ENCODE data around the gene KIF26A.
"Not testable (repeated sequence)": the region's sequence is repeated elsewhere in the genome, so short reads cannot be mapped to it uniquely, and the experiment has no call there.

Gene KIF26A

DNA sequence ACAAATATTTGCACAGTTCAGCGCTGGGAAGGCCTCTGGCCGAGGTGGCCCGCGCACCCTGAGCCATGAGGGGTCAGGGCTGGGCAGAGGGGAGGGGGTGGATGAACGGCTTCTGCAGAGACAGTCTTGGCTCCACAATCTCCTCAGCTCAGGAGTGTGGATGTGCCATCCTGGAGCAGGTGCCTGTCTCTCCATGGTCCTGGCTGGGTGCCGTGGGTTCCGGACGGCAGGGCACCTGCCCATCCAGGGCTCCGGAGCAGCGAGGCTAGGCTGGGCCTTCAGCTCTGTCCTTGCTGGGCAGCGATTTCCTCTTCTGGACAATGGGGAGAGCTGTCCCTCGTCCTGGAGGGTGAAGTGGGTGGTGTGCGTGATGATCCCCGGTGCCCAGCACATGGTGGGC lies 55.6 kb downstream of the KIF26A start:
- no peak for DNase-seq (ENCODE audit: low spot score)

DNA sequence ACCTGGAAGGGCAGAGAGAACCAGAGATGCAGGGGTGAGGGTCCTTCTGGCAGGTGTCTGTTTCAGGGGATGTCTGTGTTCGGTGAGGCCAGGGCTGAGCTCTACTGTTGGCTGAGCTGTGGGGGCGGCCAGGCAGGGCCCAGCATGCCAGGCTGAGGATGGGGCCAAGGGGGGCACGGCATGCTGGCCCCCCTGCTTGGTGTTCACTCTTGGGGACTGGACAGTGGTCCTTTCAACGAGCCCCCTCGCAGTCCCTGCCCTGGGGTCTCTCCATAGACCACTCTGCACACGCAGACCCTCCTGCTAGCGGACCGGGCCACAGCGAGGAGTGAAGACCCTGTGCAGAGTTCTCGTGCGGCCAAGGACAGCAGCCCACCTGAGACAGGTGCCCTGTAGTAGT lies 56.3 kb downstream of the KIF26A start:
- DNase-seq (ENCODE audit: low spot score), result no peak

DNA sequence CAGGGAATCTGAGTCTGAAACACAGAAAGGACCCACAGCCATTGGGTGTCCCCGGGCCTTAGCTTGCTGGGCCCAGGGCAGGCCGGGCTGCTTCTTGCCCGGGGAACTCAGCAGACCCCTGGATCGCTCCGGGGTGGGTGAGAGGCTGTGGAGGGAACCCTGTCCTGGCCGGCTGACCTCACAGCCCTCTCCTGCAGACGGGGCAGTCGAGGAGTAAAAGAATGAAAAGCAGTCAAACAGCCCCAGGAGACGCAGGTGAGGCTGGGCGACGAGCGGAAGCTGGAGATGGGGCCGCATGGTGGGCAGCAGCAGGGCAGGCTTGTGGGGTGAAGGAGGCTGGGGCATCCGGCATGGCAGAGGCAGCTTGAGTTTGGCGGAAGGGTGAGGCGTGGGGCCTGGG lies 57.0 kb downstream of the KIF26A start:
- DNase-seq (ENCODE audit: low spot score), result no peak

DNA sequence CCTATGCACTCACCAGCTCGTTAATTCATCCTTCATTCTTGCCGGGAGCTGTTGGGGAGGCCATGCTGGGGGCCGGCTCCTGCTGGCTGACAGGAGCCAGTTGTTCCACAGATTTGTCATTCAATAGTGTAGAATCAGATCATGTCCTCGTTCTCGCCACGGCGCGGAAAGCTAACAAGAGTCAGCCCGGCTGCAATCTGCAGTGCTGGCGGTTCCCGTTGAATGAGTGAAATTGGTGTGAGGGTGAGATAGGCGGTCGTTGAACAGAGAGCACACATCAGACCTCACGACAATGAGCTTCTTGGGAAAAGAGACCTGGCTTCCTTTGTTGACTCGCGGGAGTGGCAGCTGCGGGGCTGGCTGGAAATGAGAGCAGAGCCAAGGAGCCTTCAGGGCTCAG lies 57.5 kb downstream of the KIF26A start:
- DNase-seq (ENCODE audit: low spot score), result no peak

DNA sequence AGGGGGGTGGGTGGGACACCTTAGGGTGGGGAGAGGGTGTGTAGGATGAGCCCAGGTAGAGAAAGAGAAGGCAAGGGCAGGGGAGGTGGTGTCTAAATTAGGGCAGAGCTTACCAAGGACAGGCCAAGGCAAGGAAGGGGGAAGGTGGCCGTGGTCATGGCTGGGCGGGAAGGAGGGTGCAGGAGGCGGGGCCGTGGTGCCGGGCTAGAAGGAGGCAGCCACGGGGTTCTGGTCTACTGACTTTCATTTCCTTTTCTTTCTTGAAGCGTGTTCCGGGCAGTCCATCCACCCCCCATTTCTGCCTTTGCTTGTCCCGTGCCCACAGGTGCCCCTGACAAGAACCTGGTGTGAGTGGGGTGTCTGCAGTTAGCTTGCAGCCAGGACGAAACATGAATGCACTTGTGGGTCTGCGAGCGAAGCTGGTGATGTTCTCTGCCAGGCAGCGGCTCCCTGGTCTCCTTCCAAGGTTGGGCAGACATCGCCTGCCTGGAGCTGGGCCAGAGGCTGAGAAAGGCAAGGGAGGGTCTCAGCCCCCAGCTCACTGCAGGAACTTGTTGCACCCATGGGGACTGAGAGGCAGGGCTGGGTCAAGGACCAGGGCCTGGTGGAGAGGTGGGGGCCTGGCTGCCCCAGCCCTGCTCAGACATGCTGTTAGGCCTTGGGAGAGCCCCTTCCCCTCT lies 58.2 kb downstream of the KIF26A start:
- no peak for DNase-seq (ENCODE audit: low spot score)

DNA sequence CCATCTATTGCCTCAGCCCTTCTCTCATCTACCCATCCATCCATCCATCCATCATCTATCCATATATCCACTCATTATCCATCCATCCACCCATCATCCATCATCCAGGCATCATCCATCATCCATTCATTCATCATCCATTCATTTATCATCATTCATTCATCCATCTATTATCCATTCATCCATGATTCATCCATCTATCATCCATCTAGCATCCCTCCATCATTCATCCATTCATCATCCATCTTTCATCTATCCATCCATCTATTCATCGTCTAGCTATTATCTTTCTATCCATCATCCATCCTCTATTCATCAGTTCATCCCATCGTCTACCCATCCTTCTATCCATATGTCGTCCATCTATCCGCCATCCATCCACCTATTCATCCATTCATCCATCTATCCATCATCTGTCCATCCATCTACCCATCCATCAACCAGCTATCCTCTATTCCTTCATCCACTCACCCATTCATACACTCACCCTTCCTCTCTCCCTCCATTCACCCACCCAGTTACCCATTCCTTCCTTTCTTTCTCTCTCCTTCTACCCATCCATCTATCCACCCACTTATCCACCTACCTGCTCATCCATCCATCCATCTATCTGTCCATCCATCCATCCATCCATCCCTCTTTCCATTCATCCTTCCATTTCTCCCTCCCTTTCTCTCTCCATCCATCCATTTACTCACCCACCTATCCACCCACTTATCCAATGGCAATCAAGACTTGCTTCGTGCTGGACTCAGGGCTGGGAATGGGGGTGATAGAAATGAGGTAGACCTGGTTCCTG lies 59.3 kb downstream of the KIF26A start:
- no peak for DNase-seq (ENCODE audit: low spot score)

DNA sequence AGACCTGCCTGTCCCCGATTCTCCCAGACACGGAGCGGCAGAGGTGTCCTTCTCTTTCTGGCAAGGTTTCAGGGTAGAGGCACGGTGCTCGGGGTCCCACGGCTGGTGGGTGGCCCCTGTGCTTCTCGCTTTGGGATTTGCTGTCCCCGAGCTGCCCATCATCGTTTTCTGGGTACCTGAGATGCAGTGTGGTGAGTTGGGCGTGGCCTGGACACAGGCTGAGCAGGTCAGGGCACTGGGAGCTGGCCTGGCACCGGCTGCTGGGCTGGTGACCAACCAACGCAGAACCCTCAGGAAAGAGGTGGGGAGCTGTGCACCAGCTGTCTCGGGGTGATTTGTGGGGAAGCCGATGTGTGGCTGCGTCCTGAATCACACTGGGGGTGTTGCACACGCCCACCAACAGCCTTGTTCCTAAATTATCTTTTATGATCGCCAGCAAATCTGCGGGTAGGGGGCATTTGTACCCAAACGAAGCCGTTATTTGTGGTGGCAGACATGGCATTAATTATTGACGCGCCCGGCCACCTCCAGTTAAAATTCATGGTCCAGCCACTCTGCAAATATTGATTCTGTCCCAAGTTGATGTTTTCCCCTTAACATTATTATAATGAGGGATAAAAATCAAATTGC lies 61.0 kb downstream of the KIF26A start:
- no peak for DNase-seq (ENCODE audit: low spot score)

DNA sequence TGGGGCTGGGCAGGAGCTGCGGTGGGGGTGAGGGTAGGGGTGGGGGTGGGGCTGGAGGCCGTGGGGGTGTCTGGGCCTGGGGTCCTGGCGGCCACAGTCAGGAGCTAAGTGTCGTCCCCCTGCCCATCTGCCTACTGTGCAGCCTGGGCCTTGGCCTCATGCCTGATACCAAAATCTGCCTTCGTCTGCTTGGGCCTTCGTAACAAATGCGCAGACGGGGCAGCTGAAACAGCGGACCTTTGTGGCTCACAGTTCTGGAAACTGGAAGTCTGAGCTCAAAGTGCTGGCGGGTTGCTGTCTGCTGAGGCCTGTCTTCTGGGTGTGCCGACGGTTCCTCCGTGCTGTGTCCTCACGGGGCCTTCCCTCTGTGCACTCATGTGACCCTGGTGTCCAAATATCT lies 61.7 kb downstream of the KIF26A start:
- DNase-seq (ENCODE audit: low spot score), result no peak

DNA sequence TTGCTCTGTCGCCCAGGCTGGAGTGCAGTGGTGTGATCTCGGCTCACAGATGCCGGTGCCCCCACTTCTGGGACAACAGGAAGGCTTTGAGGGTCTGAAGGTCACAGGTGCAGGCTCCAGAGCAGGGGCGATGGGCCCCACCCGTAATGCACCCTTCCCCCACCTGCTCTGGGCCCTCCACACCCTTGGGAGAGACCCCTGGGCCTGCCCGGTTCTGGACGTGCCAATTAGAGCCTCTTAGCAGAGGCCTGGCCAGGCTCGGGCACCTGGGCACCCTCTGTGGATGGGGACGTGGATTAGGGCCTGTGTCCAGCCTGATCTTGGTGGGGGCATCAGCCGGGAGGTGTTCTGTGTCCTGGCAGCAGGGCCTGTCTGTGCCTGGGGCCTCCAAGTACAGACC lies 62.2 kb downstream of the KIF26A start:
- DNase-seq (ENCODE audit: low spot score), result no peak

DNA sequence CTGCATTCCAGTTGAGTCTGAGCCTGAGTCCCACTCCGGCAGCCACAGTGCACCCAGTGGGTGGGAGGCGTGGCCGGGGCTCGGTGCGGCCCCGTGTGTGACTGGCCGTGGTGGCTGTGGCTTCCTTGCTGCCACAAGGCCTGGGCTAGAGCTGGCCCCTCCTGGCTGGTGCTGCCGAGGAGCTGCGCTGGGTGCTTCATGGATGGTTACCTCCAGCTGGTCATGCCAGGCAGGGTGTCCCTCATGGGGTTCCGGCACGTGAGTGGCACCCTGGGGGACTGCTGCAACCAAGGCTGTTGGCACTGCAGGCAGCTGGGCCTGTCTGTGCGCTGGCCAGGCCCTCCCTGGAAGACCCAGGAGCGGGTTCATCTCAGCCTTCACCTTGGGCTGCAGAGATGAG lies 62.7 kb downstream of the KIF26A start:
- no peak for DNase-seq (ENCODE audit: low spot score)

DNA sequence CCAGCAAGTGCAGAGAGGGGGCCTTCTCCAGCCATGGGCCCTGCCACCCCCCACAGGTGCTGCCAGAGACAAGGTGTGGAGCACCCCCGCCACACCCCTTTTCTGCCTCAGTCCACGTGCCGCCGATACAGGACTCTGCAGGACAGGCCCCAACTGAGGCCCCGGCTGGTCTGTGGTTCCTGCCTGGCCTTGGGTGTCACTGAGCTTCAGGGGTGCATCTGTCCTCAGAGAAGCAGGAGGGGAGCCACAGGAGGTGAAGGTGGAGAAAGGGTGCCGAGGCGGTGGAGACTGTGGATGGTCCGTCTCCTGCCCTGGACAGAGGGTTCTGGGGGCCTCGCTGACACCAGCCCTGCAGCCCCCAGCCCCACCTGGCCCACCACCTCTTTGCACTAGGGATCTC lies 63.1 kb downstream of the KIF26A start:
- DNase-seq (ENCODE audit: low spot score), result no peak

DNA sequence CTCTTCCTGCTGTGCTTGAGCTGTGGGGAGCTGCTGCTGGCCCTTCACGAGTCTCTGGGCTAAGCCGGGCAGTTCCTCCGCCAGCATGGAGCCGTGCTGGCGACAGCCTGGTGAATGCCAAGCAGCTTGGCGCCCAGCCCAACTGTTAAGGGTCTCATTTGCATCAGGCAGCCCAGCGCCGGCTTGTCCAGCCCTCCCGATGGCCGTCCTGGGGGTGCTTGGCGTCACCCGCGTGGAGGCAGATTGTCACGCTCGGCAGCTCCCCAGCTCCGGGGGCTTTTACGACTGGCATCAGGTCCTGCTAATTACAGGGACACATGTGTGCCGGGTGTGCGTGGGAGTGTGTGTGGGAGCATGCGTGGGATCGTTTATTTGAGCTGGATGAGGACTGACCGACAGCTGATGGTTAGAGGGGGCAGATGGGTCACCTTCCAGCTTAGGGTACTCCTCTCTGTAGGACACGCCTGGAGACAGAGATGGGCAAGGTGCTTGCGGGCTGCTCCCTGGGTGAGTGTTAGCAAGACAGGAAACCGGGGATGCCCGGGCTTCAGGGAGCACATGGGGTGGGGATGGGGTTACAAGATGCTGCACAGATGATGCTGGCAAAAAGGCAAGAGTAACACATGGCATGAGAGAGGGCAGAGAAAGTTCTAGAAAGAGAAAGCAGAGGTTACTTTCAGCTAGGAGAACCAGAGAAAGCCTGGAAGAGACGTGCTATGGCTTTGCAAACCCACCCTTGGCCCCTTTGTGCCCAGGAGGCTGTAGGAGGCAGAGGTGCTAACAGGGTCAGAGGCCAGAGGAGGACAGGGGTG lies 64.1 kb downstream of the KIF26A start:
- DNase-seq (ENCODE audit: low spot score), result no peak

DNA sequence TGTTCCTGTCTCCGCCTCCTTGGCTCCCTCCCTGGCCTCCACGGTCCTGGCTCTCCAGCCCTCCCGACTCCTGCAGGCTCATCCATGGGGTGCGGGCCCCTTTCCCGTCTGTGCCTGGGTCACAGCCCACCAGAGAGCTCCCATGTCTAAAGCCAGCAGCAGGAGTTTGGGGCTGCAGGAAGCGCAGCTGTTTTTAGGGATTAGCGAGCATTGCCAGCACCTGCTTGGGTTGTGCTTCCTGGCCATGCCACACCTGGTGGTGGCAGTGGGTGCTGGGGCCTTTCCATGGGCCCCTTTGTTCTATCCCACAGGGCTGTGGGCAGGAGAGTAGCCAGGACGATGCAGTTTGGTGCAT lies 64.7 kb downstream of the KIF26A start:
- no peak for DNase-seq (ENCODE audit: low spot score)

DNA sequence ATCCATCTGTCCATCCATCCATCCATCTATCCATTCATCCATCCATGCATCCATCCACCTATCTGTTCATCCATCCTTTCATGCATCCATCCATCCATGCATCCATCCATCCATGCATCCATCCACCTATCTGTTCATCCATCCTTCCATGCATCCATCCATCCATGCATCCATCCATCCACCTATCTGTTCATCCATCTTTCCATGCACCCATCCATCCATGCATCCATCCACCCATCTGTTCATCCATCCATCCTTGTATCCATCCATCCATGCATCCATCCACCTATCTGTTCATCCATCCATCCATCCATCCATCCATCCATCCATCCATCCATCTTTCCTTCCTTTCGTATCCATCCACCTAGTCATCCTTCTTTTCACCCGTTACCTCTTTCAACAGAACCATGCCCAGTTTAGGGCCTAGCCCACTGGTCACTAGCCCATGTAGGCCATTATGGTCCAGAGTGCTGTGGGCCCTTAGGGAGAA lies 66.3 kb downstream of the KIF26A start:
- no peak for DNase-seq (ENCODE audit: low spot score)

DNA sequence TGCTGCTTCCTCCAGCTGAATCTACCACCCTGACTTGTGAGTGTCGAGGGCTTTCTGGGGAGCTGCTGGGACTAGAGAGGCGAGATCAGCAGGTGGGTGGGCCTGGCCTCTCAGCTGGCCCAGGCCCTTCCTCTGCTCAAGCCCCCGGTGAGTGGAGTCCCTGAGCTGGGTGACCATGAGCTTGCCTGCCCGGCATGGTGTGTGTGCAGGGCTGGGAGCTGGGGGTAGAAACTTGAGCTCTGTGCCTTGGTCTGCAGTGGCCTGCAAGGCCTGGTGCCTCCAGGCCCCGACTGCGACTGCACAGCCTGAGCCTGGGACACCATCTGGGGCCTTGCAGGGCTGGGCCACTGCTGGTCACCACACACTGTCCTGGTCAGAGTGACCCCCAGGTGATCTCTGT lies 67.4 kb downstream of the KIF26A start:
- DNase-seq (ENCODE audit: low spot score), result no peak

DNA sequence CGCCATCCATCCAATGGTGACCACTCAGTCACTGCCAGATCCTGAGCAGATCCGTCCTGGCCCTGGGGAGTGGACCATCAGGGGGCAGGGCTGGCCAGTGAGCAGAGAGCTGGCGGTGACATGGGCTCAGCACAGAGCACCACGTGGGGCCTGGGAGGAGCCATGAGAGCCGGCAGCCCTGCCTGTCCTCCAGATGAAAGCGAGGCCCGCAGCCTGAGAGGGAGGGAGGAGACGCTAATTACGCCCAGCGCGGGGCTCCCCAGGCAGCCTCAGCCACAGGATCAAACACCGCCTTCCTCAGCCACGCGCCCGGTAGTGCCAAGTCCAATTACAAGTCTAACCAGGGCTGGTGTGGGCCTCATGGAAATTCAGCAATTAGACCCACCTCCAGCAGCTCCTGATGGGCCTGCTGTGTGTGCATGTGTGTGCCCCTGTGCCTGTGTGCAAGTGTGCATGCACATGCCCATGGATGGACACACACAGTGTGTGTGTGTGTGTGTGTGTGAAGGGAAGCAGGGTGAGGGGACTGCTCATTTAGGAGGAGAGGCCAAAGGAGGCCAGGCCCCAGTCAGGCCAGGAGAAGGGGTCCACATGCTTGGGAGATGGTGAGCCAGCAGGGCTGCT lies 68.0 kb downstream of the KIF26A start:
- DNase-seq (ENCODE audit: low spot score), result no peak

DNA sequence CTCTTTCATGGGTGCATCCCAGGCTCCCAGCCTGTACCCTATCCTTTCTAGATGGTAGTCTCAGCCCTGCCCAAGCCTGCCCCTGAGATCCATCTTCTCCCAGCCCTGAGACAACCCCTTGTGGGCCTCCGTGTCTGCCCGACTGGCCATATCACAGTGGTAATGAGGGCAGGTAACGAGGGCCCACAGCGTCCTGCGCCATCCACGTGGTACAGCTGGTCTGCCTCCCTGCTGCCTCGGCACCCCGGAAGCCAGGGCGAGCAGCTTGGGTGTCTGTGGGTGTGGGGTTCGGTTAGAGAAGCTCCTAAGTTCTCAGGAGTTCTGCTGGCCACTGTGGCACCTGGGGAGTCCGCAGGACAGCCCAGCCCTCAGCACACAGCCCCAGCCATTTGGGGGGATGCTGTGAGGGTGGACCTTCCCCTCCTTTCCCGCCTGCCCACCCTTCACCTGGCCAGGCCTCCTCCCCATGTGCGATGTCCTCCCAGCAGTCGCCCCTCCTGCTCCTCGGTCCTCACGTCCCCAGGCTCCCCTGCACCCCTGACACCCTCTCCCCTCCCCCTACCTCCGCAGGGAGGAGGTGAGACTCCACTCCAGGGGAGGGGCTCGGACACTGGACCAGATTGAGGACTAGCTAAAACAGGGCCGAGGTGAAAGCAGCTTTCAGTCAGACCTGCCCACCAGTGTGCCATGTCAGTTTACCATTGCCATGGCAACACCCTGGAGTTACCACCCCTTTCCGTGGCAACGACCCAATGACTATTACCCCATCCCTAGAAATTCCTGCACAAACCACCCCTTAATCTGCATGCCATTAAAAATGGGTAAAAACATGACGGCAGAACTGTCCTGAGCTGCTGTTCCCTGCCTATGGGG lies 69.0 kb downstream of the KIF26A start:
- DNase-seq (ENCODE audit: low spot score), result no peak

DNA sequence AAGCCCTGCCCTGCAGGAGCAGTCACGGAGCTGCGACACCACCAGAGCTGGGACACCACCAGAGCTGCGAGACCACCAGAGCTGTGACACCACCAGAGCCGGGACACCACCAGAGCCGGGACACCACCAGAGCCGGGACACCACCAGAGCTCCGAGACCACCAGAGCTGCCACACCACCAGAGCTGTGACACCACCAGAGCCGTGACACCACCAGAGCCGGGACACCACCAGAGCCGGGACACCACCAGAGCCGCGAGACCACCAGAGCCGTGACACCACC lies 69.6 kb downstream of the KIF26A start:
- DNase-seq (ENCODE audit: low spot score), result not testable (repeated sequence)

DNA sequence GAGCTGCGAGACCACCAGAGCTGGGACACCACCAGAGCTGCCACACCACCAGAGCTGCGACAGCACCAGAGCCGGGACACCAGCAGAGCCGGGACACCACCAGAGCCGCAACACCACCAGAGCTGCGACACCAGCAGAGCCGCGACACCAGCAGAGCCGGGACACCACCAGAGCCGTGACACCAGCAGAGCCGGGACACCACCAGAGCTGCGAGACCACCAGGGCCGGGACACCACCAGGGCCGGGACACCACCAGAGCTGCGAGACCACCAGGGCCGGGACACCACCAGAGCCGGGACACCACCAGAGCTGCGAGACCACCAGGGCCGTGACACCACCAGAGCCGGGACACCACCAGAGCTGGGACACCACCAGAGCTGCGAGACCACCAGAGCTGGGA lies 69.9 kb downstream of the KIF26A start:
- DNase-seq (ENCODE audit: low spot score), result not testable (repeated sequence)

DNA sequence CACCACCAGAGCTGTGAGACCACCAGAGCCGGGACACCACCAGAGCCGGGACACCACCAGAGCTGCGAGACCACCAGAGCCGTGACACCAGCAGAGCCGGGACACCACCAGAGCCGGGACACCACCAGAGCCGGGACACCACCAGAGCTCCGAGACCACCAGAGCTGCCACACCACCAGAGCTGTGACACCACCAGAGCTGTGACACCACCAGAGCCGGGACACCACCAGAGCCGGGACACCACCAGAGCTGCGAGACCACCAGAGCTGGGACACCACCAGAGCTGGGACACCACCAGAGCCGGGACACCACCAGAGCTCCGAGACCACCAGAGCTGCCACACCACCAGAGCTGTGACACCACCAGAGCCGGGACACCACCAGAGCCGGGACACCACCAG lies 70.7 kb downstream of the KIF26A start:
- DNase-seq (ENCODE audit: low spot score), result not testable (repeated sequence)
